ENCODE measurements around the gene KCNJ1.

Gene KCNJ1

GRCh38 chr11:128882451-128882850 is 15.4 kb upstream of the KCNJ1 start:
- no peak for DNase-seq (ENCODE audit: low read depth)

GRCh38 chr11:128881221-128881620 is 14.1 kb upstream of the KCNJ1 start:
- no peak for DNase-seq (ENCODE audit: low read depth)

GRCh38 chr11:128879817-128880216 is 12.7 kb upstream of the KCNJ1 start:
- DNase-seq (ENCODE audit: low read depth) = no peak

- DNase-seq (ENCODE audit: low read depth) = no peak
Measured at GRCh38 chr11:128878455-128878854, 11.4 kb upstream of the KCNJ1 start.

DNA sequence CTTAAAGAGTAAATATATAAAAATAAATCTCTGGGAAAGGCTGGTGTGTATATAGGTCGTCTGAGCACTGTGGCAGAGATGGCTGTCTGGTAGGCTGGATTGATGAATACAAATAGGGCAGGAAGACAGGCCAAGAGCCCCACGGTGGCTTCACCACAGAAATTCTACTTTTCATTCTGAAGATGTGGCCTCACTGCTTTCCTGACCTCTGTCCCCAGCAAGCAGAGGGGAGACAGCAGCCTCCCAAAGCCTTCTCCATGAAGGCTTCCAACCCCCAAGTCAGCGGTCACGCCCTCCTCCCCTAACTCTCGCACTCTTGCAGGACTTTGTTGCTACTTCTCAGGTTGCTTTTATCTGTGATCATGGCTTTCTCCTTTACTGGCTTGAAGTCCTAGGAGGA is 10.6 kb upstream of the KCNJ1 start:
- DNase-seq (ENCODE audit: low read depth) = no peak

GRCh38 chr11:128876133-128876650 is 9.1 kb upstream of the KCNJ1 start:
- no peak for DNase-seq (ENCODE audit: low read depth)

DNA sequence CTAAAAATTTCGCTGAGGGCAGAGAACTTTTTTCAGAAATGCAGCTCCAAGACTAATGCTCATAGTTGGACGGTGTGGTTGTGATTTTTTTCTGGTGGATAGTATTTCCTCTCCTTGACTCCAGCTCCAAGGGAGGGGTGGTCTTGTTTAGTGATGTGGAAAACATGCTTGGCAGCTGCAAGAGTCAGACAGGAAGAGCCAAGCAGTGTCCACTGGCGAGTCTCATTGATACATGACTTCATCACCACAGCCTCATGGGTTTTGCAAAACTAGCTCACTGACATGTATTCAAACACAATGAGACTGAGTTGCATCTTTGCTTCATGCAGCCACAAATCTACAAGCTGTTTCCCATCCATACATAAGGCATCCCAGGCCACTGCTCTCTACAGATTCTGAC is 7.3 kb upstream of the KCNJ1 start:
- DNase-seq (ENCODE audit: low read depth) = peak; percentile 10

DNA sequence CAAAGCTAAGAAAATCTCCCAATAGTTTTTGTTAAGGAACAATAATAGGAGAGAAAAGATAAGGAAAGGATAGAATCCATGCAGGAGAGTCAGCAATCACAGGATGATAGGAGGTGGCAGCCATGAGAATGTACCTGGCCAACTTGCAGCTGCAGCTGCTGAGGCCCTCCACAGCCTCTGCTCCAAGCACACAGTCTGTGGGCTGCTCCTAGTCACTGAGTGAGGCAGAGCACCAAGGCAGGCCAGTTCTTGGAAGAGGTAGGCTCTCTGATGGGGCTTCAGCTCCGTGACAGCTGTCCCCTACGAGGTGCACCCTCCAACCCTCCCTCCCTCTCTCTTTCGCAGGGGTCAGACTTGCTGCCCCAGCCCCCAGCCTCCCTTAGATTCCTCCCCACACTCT is 5.5 kb upstream of the KCNJ1 start:
- DNase-seq (ENCODE audit: low read depth) = no peak

GRCh38 chr11:128872094-128872493 is 5.0 kb upstream of the KCNJ1 start:
- no peak for DNase-seq (ENCODE audit: low read depth)

- DNase-seq (ENCODE audit: low read depth) = no peak
Measured at GRCh38 chr11:128871168-128871610, 4.1 kb upstream of the KCNJ1 start.

DNA sequence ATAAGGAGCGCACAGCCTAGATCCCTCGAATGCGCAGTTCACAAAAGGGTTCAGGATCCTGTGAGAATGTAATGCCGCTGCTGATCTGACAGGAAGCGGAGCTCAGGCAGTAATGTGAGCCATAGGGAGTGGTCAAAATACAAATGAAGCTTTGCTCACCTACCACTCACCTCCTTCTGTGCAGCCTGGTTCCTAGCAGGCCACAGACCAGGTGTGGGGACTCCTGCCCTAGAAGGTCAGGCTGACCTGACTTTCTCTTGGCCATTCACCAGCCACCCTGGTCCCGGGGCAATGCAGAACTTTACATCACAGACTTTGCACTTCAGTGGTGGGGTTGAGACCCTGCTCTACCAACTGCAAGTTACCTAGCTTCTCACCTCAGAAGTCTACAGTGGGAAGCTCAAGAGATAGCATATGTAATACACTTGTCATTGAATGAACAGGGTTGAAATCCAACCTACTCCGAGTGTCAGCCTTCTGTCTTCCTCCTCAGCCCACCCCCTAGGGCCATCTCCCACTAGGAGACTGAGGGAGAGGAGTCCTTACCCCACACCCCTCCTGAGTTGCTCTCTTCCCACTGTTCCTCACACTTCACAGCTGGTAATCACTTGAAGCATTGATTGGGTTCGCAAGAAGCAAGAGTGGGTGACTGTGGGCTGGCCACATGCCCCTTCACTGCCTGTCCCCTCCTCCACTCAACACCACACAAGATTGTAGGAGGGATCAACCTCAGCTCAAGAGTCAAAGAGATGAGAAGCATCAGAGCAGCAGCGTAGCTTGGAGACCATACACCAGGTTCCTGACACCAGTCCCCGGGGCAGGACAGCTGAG is 2.0 kb upstream of the KCNJ1 start:
- no peak for DNase-seq (ENCODE audit: low read depth)

DNA sequence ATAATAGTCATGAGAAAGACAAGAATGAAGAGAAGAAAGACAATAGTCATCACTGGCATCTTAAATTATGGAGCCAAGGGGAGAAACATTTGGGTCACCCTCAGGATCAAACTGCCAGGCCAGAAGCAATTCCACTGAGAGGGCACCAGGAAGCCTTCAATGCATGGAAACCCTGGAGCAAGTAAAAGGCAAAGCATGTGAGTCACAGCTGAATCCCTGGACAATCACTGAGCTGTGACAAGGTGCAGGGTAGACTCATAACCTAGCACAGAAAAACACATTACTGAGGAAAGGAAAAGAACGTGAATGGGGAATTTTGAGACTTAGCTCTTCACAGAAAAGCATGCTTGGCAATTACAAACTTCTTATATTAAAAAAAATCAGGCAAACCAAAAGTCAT is 1.6 kb downstream of the KCNJ1 start:
- DNase-seq (ENCODE audit: low read depth) = no peak

- DNase-seq (ENCODE audit: low read depth) = peak; percentile 15
Measured at GRCh38 chr11:128862908-128863660, 4.0 kb downstream of the KCNJ1 start.

DNA sequence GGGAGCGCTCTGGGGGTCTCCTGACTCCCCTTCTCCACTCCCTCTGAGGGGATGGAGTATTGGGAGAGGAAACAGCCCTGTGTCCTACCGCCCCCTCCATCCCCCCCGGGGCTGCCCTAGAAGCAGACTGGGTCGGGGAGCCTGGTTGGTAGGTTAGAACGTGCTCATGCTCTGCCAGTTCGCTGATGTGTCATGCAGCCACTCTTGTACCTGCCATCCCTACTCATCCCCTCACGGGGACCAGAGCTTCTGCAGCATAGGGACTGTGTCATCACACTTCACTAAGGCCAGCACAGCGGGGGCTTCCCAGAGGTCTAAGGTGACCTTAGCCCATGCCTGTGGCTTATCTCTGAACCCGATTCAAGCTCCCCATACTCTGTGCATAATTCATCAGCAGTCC is 4.7 kb downstream of the KCNJ1 start:
- DNase-seq (ENCODE audit: low read depth) = no peak

DNA sequence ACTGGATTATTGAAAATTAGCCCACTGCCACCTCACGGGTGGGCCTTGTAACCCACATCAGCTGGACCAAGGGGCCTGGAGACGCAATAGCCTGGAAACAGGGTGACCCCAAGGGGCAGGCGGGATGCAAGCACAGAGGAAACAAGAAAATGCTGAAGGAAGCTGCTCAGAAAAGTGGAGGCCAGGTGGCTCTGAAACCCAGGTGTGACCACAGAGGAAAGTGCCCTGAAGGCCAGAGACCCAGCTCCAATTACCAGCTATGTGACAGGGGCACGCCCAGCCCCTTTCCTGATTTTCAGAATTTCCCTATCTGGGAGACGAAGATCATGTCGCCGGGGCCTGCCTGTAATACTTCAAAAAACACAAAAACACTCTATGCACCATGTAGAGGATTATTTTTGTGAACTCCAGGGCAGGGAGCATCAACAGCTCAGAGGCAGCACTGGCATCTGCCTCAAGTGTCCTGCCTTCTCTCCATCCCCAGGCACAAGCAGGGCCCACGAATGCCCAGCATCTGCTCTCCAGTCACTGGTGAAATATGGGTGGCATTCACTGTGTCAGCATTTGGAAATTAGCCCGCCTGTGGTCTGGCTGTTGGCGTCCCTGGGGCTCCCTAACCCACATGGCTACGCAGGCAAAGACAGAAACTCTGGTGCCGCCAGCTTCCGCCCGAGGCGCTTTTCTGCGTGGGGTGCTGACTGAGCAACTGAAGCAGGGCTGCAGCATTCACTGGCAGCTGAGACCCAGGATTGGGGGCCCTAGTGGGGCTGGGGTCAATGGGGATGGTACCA is 6.3 kb downstream of the KCNJ1 start:
- DNase-seq (ENCODE audit: low read depth) = no peak

GRCh38 chr11:128859563-128860441 is 7.3 kb downstream of the KCNJ1 start:
- DNase-seq (ENCODE audit: low read depth) = no peak

DNA sequence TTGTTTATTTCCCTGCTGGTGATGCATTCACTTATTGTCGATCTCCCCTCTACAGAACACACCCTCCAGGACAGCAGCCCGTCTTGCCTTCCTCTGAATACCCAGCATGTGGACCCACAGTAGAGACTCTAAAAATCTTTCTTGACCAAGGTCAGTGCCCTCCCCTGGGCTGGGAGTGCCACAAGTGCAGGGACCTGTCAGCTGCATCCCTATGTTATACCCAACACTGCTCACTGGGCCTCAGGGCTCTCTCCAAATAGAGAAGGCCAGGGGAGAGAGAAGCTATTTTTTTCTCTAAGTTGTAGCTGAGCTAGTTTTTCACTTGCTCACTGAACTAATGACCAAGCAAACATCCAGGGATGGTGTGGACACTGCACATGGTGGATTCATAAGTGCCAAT is 9.8 kb downstream of the KCNJ1 start:
- DNase-seq (ENCODE audit: low read depth) = no peak

- DNase-seq (ENCODE audit: low read depth) = no peak
Measured at GRCh38 chr11:128856241-128856640, 10.9 kb downstream of the KCNJ1 start.

GRCh38 chr11:128854841-128855240 is 12.3 kb downstream of the KCNJ1 start:
- DNase-seq (ENCODE audit: low read depth) = no peak

DNA sequence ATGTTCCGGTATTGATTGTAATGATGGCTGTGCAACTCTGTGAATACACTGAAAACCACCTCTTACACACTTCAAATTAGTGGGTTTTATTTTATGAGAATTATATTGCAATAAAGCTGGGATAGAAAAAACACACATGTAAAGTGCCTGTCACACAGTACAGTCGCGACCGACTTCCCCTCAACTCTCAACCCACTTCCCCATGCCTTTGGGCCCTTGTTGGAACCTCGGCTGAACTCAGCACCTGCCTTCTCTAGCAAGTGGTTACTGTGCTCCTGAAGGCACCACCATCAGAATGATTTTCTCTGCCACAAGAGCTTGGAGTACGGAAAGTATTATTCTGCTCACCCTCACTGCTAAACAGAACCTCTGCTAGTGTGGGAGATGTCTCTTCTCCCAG is 13.5 kb downstream of the KCNJ1 start:
- DNase-seq (ENCODE audit: low read depth) = no peak

DNA sequence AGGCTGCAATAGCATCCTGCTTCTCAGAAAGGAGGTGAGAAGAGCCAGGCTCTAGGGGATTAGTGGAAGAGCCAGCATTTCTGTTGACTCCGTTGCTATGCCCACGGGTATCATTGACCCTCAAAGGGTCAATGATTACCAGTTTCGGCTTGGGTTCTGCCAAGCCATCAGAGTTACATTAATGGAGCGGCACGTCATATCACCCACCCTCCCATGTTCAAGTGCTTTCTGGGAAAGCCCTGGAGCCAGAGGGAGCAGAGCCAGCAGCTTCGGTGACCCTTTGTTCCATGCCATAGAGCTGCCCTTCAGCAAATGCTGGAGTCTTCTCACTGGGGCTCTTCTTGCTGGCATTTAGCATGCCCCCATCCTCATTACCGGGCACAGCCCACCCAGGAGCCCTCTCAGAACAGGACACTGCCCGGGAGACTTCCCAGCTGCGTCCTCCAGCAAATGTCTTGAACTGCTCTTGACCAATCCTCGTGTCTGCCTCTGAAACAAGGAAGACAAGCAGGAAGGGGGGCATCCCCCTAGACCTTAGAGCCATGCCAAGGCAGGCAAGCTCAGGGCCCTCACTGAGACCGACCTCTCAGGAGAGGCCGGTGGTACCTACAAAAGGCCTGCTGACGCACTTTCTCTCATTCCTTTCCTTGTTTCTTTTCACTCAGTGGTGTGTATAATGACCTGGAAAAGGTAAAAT is 14.6 kb downstream of the KCNJ1 start:
- no peak for DNase-seq (ENCODE audit: low read depth)

Data from non-pigmented ciliary epithelial cell (primary cell).